GM18499 (cell line): ENCODE data around the gene OS9.

Source experiments
- ATAC-seq: cut with Tn5 transposase; IDR thresholded peaks from one replicate; pipeline ENCODE4 v1.9.1; 2021; ENCODE audit warnings: moderate number of reproducible peaks; ENCODE audit not compliant: insufficient read depth, unreplicated experiment

The OS9 gene

GRCh38 chr12:57732726-57733593 is 39.0 kb downstream of the OS9 start:
- ATAC-seq, result no peak

DNA sequence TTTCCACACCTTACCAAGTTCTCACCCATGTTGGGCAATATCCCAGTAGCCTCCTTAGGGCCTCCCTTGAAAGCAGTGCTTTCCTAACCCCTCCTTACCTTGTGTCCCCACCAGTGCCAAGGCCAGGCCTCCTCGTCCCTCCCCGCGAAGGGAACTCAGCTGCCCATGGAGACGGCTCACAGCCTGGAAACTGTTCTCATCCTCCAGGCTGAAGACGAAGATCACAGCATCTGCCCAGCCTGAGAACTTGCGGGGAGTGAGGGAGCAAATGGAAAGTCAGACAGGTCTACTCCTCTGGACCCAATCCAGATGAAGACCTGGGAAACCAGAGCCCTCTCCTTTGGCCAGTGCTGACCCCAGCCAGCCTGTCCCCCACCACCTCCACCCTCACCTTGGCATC is 40.0 kb downstream of the OS9 start:
- ATAC-seq, result no peak

GRCh38 chr12:57734591-57734990 is 40.7 kb downstream of the OS9 start:
- ATAC-seq, result no peak

- no peak for ATAC-seq
Observed at GRCh38 chr12:57735198-57735855, 41.4 kb downstream of the OS9 start.

DNA sequence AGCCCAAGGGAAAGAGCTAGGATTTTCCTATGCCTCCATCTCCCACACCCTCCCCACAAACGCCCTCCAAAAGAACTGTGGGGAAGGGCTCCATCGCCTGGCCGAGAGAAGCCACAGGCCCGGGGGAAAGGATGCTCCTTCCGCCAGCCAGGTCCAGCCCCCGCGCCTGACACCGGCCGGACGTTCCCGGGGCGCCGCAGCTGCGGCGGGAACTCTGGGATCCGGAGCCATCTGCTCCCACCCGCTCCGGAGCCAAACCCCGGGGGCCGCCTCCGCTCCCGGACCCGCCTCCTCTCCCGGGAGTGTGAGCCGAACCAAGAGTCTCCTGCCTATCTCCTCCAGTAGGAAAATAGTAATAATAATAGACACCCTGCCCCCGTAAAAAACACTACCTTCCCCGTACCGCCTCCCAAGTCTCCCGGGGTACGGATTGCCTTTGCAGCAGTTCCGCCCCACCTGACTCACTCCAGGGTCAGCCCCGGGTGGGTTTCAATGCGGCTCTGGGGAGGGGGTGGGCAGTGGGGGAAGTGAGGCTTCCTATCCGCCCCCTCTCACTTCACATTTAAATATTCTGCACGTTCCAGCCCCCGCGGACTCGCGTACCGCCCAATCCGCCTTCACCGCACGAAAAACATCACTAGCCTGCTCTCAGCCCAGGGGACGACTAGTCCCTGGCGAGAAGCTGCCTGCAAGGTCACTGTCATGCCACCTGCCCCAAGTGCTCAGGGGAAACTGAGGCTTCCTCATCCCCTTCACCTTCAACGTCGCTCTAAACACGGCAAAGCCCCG is 42.2 kb downstream of the OS9 start:
- no peak for ATAC-seq

DNA sequence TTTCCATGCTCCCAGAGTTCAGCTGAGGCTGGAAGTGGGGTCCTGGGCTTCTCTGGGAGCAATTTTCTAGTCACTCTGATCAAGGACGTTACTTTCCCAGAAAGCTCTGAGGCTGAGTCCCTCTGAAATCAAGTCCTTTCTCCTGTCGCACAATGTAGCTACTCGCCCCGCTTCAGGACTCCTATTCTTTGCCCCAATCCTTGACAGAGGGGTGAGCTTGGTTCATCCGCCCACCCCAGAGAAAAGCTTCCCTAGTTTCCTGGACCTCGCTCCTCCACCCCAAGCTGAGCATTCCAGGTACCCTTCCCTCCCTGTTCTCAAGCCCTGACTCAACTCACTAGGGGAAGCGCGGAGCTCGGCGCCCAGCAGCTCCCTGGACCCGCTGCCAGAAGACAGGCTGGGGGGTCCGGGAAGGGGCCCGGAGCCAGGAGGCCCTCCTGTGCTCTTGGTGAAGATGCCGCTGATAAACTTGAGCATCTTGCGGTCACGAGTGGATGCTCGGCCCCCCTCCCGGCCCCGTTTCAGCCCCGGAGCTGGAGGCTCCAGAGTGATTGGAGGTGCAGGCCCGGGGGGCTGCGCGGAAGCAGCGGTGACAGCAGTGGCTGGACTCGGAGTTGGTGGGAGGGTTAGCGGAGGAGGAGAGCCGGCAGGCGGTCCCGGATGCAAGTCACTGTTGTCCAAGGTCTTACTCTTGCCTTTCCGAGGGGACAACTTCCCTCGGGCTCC is 43.0 kb downstream of the OS9 start:
- no peak for ATAC-seq

DNA sequence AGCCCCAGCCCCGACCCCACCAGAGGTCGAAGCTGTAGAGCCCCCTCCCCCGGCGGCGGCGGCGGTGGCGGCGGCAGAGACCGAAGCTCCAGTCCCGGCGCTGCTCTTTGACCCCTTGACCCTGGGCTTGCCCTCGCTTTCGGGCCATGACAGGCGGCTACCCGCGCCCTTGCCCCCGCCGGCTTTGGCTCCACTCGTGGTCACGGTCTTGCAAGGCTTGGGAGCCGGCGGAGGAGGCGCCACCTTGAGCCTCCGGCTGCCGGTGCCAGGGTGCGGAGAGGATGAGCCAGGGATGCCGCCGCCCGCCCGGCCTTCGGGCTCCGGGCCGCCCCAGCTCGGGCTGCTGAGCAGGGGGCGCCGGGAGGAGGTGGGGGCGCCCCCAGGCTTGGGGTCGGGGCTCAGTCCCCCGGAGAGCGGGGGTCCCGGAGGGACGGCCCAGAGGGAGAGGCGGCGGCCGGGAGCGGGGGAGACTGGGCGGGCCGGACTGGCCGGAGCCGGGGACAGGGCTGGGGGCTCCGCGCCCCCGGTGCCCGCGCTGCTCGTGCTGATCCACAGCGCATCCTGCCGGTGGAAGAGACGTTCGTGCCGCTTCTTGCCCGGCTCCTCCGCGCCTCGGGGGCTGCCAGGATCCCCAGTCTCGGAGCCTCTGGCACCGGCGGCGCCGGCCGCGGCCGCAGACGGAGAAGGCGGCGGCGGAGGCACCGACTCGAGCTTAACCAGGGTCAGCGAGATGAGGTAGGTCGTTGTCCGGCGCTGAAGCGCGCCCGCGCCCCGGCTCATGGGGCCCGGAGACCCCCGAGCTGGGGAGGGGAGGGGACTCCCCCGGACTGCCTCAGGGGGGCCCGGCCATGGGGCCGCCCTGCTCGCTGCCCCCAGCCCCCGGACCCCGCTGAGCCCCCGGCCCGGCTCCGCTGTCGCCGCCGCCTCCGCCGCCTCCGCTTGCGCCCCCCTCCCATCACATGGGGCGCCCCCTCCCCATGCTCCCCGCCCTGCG is 43.8 kb downstream of the OS9 start:
- ATAC-seq, result no peak

- ATAC-seq, result no peak
Observed at GRCh38 chr12:57738661-57739237, 44.8 kb downstream of the OS9 start, which contains the start of gene AGAP2. Gene AGAP2, minus strand, starts transcription at chr12:57738742. Its CDS starts 496 bp downstream, at chr12:57738246.

DNA sequence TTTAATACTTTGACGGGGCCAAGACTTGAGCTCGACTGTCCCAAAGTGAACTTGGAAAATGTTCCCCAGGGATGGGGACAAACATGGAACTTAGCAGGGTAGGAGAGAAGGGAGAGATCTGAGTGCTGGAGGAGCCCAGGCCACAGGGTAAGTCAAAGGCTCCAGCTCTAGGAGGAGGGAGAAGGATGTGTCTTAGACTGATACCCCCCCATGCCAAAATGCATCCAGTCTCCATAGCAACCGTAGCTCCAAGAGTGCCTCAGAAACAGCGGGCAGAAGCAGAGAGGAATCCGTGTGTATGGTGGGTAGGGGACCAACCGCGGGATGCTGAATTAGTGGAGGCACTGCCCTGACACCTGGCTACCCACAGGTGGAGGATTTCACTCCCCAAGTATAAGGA is 45.5 kb downstream of the OS9 start:
- no peak for ATAC-seq

- ATAC-seq, result no peak
Observed at GRCh38 chr12:57739914-57740538, 46.1 kb downstream of the OS9 start.

DNA sequence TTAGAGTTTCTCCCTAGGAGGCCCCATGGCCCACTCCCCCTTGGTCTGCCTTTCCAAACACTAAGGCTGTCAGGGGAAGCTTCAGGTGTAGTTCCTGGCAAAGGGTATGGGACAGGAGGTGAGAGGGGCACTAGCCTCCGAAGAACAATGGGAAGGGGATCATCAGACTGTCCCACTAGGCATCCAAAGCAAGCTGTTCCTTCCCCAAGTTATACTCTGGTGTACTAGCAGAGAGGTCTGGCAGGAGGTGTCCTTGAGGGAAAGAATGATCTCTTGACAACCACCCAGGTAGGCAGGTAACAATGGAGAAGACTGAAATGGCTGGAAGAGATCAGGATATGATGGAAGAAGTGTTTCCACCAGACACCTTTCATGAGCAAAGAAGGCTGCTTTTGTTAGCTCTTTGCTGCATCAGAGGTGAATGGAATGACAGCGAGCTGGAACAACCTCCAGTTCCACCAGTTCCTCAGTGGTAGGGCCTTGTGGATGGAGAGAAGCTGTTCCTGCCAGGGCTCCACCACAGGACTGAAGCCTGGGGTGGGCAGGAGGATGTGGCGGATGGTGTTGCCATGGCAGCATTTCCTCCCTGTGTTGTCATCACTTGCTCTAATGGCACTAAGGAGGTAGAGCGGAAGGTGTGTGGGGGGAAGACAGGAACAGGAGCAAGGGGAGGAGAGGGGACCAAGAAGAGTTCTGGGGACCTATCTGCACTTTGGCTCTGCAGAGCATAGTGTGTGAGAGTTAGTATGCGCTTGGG is 46.9 kb downstream of the OS9 start:
- peak; percentile 39 for ATAC-seq

DNA sequence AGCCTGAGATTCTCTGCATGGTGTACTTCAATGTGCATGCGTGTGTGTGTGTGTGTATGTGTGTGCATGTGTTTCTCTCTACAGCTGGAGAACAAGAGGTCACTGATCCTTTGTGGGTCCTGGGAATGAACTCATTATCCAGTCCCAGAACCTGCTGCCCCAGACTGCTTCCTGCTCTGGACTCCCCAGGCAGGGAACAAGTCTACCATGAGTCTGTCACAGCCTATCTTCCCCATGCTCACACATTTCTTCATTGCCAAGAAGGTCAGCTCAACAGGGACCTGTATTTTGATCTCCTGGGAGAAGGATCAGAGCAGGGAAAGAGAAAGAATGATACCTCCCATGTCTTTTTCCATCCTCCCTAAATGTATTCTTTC is 47.5 kb downstream of the OS9 start:
- no peak for ATAC-seq

GRCh38 chr12:57741844-57742738 is 48.2 kb downstream of the OS9 start:
- peak; percentile 41 for ATAC-seq

GRCh38 chr12:57743769-57744168 is 49.8 kb downstream of the OS9 start:
- no peak for ATAC-seq

DNA sequence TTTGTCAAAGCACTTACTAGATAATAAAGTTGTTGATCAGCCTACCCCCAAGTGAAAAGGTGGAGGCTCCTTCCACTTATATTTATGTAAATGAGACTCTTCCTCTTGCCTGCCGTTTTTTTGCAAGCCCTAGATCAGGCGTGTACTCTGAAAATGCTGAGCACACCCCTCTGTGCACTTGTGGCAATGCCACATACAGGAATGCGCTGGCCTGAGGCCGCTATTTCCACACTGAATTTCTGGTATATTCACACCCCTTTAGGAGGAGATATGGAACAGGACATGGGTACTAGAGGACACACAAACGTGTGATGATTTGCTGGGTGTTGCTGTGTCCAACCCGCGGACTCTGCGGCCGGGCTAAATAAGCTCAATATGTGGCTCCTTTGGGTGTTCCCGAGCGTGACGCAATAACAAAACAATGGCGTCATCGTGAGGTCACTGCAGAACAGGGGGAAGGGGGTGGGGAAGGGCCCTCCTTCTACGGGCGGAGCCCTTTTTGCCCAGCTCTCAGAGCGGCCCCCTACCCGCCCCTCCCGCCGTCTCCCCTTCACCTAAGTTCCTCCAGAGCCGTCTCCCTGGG is 50.4 kb downstream of the OS9 start:
- ATAC-seq, result peak; percentile 14

- peak; percentile 66 for ATAC-seq
Observed at GRCh38 chr12:57744777-57745484, 51.0 kb downstream of the OS9 start, which contains the start of gene TSPAN31. Gene TSPAN31, plus strand, starts transcription at chr12:57745039. Its CDS starts 116 bp downstream, at chr12:57745155.
